ENCODE data around the gene SSBP3.

The SSBP3 gene

DNA sequence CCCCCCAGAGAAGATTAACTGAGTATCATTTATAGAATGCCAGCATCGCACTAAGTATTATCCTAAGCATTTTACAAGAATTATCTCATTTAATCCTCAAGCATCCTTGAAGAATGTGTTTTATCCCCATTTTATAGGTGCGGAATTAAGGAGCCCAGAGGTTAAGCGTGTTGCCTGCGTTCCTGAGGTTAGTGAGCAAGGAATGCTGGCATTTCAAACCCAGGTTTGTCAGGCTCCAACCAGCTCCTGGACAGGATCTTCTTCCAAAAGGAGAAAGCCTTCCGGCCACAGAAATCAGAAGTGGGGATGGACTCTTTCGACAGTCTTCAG, 82.3 kb downstream of the SSBP3 start:
- TF ChIP-seq Cebpa-rat (IDR thresholded peaks at IDR 0.05), result no peak
- Histone ChIP-seq H3K4me3 (no peak overlapping the region), H3K27ac (no peak overlapping the region), H4K20me1 (peaks cover 98% of the 10 kb centered on the region), H3K4me2 (no peak overlapping the region), H3K9ac (no peak overlapping the region), H3K4me1 (peaks cover 38% of the 10 kb centered on the region), H3K36me3 (peaks cover 67% of the 10 kb centered on the region), H3K27me3 (no peaks in the 10 kb centered on the region), H3K9me3 (no peaks in the 10 kb centered on the region)

DNA sequence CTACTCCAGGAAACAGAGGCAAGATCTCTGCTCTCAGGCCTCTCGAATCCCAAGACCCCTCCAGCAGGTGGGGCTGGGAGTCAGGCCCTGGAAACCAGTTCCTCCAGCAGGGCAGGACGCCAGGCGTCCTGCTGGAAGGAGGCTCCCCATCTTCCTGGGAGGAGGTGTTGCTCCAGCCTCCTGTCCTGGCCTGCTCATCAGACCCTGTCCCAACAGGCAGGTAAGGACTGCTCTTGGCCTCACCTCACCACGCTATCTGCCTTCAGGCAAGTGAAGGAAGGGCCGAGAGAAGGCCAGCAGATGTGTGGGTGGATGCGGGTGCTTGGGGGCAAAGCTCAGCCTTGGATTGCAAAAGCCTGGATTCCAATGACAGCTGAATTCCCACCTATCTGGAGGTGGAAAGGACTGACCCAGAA, 82.9 kb downstream of the SSBP3 start:
- Histone ChIP-seq H3K27me3 (no peaks in the 10 kb centered on the region), H4K20me1 (peaks cover 98% of the 10 kb centered on the region), H3K4me2 (no peak overlapping the region), H3K9me3 (no peaks in the 10 kb centered on the region), H3K4me3 (no peak overlapping the region), H3K4me1 (peaks cover 33% of the 10 kb centered on the region), H3K36me3 (peaks cover 62% of the 10 kb centered on the region), H3K27ac (no peak overlapping the region), H3K9ac (no peak overlapping the region)
- no peak for TF ChIP-seq Cebpa-rat (IDR thresholded peaks at IDR 0.05)

DNA sequence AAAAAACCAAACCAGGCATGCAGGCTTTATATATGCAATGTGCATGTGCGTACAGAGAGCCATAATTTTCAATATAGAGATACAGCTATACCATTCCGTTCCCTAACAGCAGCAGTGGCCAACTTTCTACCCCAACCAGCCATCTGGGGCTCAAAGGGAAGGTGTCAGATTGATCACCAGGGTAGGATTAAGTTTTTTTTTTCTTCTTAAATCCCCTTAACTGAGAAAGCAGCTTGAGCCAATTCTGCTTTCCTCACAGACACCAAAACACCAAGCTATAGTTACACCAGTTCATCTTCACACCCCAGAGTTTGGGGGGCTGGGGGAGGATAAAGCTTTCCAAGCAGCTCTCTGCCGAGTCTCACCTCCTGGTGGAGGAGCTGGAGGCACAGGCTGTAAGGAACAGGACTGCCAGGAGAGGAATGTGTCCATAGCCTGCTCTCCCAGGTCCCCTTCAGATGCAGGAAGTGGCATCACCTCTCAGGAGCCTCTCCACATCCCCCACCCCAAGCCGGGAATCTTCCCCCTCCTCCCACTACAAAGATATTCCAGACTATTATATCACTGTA, 87.9 kb downstream of the SSBP3 start:
- H3K27me3 ChIP-seq, result no peaks in the 10 kb centered on the region

DNA sequence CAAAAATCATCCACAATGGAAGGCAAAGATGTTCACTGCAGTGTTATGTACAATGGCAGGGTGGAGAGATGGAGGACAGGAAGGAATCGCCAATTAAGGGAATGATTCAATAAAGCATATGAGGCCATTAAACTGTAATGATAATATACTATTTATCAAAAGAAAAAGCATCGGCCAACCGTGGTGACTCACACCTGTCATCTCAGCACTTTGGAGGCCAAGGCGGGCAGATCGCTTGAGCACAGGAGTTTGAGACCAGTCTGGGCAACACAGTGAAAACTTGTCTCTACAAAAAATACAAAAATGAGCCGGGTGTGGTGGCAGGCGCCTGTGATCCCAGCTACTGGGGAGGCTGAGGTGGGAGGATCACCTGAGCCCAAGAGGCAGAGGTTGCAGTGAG, 89.1 kb downstream of the SSBP3 start:
- Histone ChIP-seq H3K27ac (no peak overlapping the region), H3K9me3 (no peaks in the 10 kb centered on the region), H3K4me1 (peaks cover 16% of the 10 kb centered on the region), H4K20me1 (peaks cover 94% of the 10 kb centered on the region), H3K36me3 (peaks cover 60% of the 10 kb centered on the region), H3K4me2 (no peak overlapping the region), H3K9ac (no peak overlapping the region), H3K4me3 (no peak overlapping the region), H3K27me3 (no peaks in the 10 kb centered on the region)
- TF ChIP-seq Cebpa-rat (IDR thresholded peaks at IDR 0.05), result no peak

More for the DNA sequence above, 87.9 kb downstream of the SSBP3 start:
- Histone ChIP-seq H3K9ac (no peak overlapping the region), H3K27ac (no peak overlapping the region), H4K20me1 (peaks cover 94% of the 10 kb centered on the region), H3K4me2 (no peak overlapping the region), H3K4me1 (peaks cover 15% of the 10 kb centered on the region), H3K4me3 (no peak overlapping the region), H3K9me3 (no peaks in the 10 kb centered on the region), H3K36me3 (peaks cover 70% of the 10 kb centered on the region)
- no peak for TF ChIP-seq Cebpa-rat (IDR thresholded peaks at IDR 0.05)

DNA sequence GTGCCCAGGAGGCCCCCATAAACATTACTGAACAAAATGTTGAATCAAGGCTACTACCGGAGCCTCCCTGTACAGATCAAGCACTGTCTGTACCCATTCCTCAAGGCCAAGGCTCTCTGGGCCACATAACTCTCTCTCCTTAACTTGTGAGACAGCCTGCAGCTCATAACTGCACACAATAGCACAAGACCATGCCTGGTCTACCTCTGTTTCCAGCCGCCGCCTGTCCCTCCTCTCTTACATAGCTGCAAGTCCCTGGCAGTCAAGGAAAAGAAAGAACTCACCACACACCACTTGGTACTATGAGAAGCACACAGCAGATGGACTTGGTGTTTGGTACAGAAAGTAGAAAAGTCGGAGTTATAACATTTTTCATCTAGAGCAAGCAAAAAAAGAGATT, 91.1 kb downstream of the SSBP3 start:
- Histone ChIP-seq H4K20me1 (peaks cover 92% of the 10 kb centered on the region), H3K27me3 (no peaks in the 10 kb centered on the region), H3K27ac (no peak overlapping the region), H3K4me2 (no peak overlapping the region), H3K9ac (no peak overlapping the region), H3K9me3 (no peaks in the 10 kb centered on the region), H3K4me3 (no peak overlapping the region), H3K4me1 (peaks cover 30% of the 10 kb centered on the region), H3K36me3 (peaks cover 43% of the 10 kb centered on the region)
- no peak for TF ChIP-seq Cebpa-rat (IDR thresholded peaks at IDR 0.05)

DNA sequence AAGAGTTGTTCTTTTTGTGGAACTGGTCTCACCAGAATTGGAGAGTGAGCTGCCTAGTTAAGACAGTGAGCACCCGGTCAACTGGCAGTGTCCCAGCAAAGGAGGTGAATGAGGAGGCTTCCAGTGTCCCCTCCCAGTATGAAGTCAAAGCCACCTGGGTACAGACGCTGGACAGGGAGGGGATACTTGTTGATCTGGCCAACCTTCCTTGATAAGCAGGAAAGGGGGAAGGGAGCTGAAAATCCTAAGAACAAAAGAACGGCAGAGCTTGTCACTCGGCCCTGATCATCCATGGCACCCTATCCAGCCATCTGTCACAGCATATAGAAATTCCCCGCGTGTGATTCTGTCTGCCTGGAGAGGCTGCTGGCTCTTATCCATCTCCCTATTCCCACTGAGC, 91.5 kb downstream of the SSBP3 start:
- peaks cover 30% of the 10 kb centered on the region for H3K4me1 ChIP-seq
- H3K4me3 ChIP-seq, result no peak overlapping the region
- peaks cover 43% of the 10 kb centered on the region for H3K36me3 ChIP-seq
- no peak for TF ChIP-seq Cebpa-rat (IDR thresholded peaks at IDR 0.05)
- H3K27me3 ChIP-seq, result no peaks in the 10 kb centered on the region
- no peak overlapping the region for H3K4me2 ChIP-seq
- H3K9me3 ChIP-seq, result no peaks in the 10 kb centered on the region
- no peak overlapping the region for H3K9ac ChIP-seq
- H3K27ac ChIP-seq, result no peak overlapping the region
- H4K20me1 ChIP-seq, result peaks cover 92% of the 10 kb centered on the region

DNA sequence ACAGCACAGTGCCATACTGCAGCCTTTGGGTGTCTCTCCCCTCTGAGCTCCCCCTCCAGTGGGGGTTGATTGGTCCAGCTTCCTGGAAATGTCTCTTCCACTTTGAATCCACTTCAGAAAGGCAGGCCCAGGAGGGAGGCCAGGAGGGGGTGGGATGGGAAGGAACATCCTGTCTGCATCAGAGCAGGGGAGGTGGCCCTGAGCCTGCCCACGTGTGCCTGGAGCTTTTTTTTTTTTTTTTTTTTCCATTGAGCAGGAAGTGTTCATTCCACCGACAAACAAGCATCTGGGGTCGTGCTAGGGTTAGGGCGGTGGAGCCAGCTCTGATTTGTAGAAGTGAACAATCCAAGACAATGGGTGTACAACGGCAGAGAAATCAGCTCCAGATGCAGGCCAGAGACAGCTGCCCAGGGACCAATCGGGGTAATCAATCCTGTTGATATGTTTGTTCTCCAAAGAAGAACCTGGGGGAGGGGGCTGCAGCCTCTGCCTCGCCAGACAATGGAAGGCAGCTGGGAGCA, 93.3 kb downstream of the SSBP3 start:
- Histone ChIP-seq H3K4me2 (no peak overlapping the region), H3K9ac (no peak overlapping the region), H3K27ac (no peak overlapping the region)

DNA sequence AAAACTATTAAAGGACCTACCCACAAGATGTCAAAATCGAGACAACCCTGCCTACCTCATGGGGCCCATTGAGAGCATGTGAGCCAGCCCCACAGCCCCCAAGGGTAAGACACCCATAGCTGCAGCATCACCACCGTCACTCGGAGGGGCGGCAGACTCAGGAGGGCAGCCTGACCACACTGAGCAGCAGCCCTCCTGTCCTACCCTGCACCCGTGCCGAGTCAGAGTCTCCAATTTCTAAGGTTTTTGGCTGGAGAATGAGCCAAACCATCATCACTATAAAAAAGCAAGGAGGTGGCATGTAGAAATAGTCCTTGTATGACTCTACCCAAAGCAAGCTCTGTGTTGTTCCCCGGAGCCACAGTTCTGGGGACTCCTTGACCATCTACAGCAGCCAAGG, 94.7 kb downstream of the SSBP3 start:
- Histone ChIP-seq H3K4me2 (no peak overlapping the region), H3K9ac (no peak overlapping the region), H3K4me1 (peaks cover 30% of the 10 kb centered on the region), H4K20me1 (peaks cover 94% of the 10 kb centered on the region), H3K4me3 (no peak overlapping the region), H3K9me3 (no peaks in the 10 kb centered on the region), H3K27ac (no peak overlapping the region), H3K36me3 (peaks cover 37% of the 10 kb centered on the region), H3K27me3 (no peaks in the 10 kb centered on the region)
- TF ChIP-seq Cebpa-rat (IDR thresholded peaks at IDR 0.05), result no peak

More for the DNA sequence above, 93.3 kb downstream of the SSBP3 start:
- Histone ChIP-seq H3K4me1 (peaks cover 30% of the 10 kb centered on the region), H3K4me3 (no peak overlapping the region), H3K9me3 (no peaks in the 10 kb centered on the region), H3K27me3 (no peaks in the 10 kb centered on the region), H4K20me1 (peaks cover 92% of the 10 kb centered on the region), H3K36me3 (peaks cover 34% of the 10 kb centered on the region)
- no peak for TF ChIP-seq Cebpa-rat (IDR thresholded peaks at IDR 0.05)

DNA sequence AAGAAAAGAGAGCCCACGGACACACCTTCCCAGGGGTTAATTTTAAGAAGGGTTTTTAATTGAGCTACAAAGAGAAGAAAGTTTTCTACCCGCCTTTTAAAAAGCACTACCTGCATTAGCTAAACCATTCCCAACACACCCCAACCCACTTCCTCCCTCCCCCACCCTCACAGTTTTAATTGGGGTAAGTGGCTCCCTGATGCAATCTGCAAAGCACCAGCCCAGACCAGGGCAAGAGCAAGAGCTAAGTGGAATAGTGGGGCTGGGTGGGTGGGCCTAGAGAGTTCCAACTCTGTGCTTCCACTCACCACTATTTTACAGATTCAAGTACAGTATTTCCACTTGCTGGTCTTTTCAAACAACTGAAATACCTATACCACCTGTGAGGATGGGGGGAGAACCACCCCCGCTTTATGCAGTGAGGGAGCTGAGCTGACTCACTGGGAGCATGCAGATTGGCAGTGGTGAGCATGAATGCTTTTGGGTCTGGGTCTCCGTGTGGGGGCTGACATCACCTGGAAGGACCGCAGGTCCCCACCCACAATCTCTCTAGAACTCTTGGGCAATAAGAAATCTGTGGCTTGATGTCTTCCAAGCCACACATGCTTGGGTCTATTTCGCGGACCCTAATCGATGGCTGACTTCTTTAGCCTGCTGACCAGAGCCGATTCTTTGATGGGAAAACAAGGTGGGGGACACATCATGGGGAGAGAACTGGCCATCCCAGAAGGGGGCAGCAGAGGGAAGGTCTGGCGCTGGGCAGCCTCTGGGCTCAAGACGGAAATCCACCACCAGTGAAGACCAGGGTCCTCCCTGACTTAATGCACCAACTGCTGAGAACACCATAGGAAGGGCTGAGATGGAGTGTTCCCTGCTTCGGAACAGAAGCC, 95.5 kb downstream of the SSBP3 start:
- Histone ChIP-seq H3K27ac (no peak overlapping the region), H4K20me1 (peaks cover 98% of the 10 kb centered on the region), H3K4me1 (peaks cover 30% of the 10 kb centered on the region), H3K36me3 (peaks cover 33% of the 10 kb centered on the region), H3K27me3 (no peaks in the 10 kb centered on the region), H3K4me3 (no peak overlapping the region), H3K9me3 (no peaks in the 10 kb centered on the region), H3K4me2 (no peak overlapping the region), H3K9ac (no peak overlapping the region)
- TF ChIP-seq Cebpa-rat (IDR thresholded peaks at IDR 0.05), result no peak

DNA sequence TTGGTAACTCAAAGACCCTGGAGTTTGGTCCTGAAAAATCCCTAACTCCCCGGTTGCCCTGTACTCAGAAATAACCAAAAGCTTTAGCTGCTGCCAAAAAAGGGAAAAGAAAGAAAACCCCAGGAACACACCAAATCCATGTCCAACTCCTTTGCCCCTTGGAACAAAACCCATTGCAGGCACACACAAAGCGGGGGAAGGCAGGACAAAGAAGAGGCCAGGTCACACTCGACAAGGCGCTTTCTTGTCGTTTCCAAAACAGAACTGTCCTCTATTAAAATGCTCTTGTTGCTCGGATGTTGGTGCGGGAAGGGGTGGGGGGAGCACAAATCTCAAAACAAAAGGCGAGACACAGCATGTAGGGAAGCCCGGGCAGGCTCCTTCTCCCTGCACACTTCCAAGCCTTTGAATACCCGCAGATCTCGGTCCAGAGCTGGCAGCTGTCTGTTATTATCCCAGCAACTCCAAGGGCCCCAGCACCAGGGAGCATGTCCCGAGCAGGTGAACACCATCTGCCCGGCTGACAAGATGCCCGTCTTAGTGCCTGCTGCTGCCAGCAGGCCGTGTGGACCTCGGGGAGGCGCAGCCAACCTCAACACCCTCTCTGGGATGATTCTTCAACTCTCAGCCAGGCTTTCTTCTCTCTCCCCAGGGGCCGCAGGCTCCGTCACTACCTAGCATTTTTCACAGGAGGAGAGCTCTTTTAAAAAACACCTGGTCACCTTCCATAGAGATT, 96.4 kb downstream of the SSBP3 start:
- Histone ChIP-seq H3K9ac (no peak overlapping the region), H3K4me3 (no peak overlapping the region), H3K4me2 (no peak overlapping the region), H4K20me1 (peaks cover 98% of the 10 kb centered on the region), H3K27me3 (no peaks in the 10 kb centered on the region), H3K27ac (no peak overlapping the region), H3K4me1 (peaks cover 30% of the 10 kb centered on the region), H3K9me3 (no peaks in the 10 kb centered on the region), H3K36me3 (peaks cover 25% of the 10 kb centered on the region)
- TF ChIP-seq Cebpa-rat (IDR thresholded peaks at IDR 0.05), result no peak
